LoVo (cell line): ENCODE measurements around the gene TAP1.
"Not testable (repeated sequence)": the region's sequence is repeated elsewhere in the genome, so short reads cannot be mapped to it uniquely, and the experiment has no call there.

ENCODE experiments used
- DNase-seq: peaks from one replicate; pipeline ENCODE4 v3.0.0-alpha.2; 2016; ENCODE audit warnings: low spot score

TAP1 gene

DNA sequence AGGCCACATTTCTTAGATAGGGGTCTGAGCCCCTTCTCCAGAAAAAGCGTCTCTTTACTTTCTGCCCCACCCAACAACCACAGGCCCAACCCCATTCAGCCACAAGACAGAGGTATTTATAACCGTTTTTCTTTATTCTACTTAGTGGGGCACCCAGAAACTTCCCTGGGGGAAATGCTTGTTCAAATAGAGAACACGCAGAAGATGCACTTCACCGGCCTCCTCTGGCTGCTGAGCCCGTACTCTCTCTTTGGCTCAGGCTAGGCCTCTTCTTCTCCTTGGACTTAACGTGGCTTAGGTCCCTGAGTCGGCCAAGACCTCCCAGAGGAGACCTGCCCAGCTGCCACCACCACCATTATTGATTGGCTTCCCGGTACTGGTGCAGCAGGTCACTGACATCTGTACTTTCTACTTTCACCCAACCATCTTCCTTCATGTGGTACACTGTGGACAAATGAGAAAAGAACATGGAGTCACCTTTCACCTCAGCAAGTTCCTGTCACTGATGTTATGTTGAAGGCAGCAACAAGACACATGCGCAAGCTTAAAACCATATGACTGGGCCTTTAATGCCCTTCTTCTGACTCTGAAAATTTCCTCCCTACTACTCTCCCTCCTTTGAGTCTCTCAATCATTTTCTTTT is 12.8 kb downstream of the TAP1 start:
- no peak for DNase-seq

DNA sequence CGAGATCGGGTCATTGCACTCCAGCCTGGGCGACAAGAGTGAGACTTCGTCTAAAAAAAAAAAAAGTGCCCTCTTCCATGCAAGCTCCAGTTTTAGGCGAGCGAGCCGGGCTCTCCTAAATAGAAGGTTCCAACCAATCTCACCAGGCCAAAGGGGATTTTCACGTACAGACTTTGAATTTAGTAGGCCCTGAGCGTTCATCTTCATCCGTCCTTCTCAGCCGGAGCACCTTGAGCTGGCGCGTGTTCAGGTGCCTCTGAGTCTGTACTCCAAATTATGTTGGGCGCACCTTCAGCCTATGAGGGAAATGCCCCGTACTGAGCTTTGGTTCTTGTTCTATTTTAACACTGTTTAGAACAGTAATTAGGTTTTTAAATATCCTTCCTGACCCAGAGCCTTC is 14.1 kb downstream of the TAP1 start:
- DNase-seq, result no peak

DNA sequence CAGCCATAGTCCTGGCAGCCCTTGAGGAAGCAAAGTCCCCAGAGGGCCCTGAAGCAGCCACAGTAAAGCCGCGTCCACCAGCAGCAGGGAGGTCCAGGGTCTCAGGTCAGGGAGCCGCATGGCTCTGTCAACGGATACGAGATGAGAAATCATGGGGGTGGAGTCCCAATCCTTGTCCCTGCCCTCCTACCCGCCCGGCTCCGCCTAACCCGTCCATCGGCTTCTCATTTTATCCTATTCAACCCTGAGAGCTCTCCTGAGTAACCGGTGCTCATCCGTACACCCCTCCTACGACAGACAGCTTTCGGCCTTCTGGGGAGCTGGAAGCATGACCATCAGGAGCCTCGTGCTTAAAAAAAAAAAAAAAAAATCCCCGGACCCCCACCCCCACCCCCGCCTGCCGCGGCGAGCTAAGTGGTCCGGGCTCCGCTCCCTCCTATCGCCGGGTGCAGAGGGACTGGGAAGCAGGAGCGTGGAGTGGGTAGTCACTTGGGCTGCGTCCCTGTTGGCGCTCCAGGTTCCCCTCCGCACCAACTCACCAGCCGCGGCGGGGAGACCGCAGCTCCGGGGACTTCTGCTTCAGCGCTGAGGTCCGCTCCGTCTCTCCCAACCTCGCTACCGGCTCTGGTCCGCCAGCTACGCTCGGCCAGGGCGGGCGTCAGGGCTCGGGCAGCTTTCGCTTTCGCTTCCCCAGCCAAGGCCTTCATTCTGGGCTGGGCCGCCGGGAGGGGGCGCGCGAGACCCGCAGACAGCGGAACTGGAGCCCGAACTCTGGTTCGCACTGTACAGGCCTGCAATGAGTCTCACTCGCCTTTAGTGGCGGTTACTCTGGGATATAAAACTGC is 15.2 kb downstream of the TAP1 start, which contains the start of gene TAP2:
Gene TAP2, minus strand, starts transcription at position 626 of the 845 bp plus-strand sequence. Its CDS starts 506 bp downstream, at position 120.
- DNase-seq, result peak; percentile 91

DNA sequence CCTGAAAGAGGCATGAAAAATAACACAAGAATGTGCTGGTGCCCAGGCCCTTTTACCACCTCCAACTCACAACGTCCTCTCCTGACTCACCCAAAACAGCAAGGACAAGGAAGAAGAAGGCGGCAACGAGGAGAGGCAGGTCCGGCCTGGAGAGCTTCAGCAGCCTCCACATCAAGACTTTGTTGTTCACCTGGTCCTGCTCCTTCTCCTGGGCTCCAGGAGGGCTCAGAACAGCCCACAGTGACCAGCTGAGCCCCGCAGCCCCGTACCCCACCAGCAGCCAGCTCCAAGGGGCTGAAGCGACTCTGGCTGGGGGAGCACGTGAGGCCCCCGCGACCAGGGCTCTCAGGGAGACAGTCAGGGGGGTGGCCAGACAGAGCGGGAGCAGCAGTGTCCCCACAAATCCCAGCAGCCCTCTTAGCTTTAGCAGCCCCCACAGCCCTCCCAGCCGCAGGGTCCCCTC is 15.8 kb downstream of the TAP1 start:
- peak; percentile 29 for DNase-seq

DNA sequence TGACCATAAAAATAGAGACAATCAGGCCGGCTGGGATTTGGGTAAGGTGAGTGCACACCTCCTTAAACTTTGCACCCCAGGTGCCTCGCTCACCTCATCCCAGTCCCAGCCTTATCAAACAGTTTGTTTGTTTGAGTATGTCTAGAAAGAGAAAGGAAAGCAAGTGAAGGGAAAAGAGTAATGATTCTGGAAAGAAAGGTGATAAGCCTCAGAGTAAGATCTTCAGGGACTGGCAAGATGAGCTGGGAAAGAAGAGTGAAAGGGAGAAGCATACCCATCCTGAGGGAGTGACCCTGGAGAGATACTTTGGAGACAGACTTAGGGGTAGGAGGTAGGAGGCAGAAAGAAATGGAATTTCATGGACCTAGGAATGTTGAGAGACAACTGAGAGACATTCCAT is 16.6 kb downstream of the TAP1 start:
- DNase-seq, result no peak

DNA sequence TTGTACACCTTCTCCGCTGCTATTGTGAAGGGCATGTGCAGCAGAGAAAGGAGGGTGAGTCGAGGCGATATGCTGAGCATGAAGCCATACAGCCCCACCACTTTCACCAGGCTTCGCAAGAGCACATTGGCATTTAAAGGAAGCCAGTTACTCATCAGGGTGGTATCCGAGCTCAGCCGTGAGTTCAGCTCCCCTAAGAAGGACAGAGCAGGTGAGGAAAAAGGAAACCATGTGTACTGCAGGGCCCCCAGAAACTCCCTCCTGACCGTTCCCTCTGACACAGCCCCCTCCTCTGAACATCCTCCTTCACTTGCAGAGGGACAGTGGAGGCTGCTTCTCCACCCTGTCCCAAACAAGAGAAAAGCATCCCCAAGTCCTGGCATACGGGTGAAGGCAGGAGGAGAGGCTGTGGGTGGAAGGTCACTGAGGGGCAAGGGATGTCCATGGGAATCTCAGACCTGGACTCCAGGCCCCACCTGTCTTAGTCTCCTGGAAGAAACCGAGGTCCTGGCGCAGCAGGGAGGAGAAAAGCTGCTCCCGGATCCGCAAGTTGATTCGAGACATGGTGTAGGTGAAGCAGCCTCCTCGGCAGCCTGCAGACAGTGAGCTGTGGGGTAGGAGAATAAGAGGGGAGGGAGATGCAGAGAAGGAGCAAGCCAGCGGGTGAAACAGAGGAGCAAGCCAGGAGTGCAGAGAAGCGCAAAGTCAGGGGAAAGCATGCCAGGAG is 18.2 kb downstream of the TAP1 start:
- DNase-seq, result no peak

DNA sequence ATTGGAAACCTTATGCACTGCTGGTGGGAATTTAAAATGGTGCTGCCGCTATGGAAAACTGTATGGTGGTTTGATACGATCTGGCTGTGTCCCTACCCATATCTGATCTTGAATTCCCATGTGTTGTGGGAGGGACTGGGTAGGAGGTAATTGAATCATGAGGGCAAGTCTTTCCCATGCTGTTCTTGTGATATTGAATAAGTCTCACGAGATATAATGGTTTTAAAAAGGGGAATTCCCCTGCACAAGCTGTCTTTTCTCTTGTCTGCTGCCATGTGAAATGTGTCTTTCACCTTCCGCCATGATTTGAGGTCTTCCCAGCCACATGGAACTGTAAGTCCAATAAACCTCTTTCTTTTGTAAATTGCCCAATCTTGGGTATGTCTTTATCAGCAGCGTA is 19.8 kb downstream of the TAP1 start:
- no peak for DNase-seq

DNA sequence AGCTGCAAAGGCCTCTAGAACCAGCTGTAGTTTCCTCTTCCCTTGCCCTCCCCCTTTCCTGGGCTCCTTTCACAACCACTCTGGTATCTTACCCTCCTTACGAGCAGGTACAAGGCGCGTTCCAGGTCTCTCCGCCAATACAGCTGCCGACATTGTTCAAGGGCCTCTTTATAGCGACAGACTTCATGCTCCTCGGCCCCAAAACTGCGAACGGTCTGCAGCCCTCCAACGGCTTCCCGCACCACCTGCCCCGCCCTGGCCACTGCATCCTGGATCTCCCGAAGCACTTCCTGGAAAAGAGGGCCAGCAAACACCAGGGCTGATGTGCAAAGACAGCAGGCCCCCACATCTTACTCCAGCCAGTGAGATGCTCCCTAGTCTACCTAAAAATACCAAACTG is 21.0 kb downstream of the TAP1 start:
- DNase-seq, result no peak

DNA sequence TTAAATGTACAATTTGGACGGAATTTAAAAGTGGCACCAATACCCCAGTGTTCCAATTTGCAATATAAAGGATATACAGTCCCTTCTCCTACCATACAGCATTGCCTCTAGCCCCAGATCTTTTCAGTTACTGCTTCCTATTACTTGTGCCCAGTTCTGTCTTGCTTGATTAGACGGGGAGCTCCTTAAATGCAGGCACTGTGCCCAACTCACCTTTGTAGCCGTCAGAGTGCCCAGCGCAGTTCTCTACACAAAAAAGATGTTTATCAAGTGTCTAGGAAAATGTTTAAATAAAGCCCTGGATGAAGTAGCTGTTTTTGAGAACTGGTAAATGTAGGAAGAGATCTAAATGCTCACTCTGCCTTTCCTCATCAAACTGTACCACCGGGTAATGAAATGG is 22.6 kb downstream of the TAP1 start:
- no peak for DNase-seq

DNA sequence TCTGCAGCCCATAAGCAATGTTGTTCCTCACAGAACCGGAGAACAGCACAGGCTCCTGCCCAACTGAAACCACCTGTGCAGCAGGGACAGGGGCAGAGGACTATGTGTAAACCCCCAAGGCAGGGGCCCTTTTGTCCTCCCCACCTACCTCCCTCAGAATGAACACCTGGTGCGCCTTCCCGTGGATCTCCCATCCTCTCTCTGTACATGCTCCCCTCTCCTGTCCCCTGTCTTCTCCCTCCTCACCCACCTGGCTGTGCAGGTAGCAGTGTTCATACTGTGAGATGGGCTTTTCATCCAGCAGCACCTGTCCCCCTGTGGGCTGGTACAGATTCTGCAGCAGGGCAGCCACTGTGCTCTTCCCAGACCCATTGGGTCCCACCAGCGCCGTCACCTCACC is 23.5 kb downstream of the TAP1 start:
- no peak for DNase-seq

DNA sequence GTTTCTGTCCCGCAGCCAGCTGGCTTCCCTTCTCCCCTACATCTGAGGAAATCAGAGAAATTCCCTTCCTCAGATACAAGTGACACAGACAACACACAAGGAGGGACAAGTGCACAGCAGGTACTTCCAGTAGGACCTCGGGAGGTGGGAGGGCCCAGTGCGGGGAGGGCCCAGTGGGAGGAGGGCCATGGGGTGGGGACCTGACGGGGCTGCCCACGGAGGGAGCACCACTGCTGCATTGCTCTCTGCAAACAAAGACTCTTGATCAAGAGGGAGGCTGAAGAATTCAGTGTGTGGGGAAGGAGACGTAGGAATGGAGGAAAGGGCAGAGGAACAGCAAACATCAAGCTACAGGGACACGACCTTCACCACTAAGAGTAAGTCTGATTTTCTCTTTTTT is 24.0 kb downstream of the TAP1 start:
- no peak for DNase-seq

DNA sequence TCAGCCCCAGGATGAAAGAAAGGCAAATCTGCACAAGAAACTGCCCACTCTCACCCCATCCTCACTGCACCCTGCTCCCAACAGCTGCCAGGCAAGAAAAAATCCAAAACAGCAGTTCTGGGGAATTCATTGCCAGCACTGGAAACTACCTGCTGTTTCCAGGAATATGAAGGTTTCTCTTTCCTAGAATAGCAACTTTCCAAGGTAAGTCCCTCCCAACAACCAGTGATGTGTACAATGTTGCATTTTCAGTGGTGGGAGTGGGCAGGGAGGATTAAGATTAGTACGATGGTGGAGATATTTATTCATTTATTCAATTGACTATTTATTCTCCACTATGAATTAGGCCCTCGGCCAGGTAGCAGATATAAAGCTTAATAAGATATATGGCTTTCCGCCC is 26.5 kb downstream of the TAP1 start:
- no peak for DNase-seq

DNA sequence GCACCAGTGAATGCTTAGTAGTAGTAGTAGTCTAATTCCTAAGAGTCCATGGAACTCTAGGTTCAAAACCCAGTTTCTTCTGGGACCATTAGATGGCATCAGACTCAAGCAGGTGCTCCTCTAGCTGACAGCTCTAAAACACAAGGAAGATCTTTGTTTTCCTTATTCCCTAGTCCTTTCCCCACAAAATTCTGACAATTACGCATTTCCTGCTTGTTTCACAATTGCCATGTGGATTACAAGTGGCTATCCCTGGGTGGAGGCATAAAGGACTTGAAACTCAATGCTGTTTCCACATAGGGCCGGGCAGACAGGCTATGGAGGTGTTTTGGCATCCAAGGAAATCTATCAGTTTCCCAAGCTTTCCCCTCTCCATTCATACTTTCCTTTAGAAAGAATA is 27.5 kb downstream of the TAP1 start:
- peak; percentile 16 for DNase-seq

DNA sequence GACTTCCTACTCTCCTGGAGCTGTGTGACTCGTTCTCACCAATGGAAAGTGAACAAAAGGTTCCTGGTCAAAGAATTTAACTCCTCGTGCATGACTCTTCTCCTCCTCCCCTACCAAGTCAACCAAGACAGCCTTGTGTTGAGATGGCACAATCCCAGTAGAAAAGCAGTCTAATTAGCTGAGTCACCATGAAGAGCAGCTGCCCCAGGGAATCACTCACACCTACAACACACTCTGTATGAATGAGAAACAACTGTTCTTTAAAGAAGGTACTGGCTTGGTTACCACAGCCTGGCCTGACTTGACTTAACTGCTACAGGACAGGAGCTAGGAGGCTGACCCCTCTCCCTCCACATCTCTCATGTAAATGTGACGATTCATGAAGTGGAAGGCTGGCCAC is 33.8 kb downstream of the TAP1 start:
- DNase-seq, result peak; percentile 34

DNA sequence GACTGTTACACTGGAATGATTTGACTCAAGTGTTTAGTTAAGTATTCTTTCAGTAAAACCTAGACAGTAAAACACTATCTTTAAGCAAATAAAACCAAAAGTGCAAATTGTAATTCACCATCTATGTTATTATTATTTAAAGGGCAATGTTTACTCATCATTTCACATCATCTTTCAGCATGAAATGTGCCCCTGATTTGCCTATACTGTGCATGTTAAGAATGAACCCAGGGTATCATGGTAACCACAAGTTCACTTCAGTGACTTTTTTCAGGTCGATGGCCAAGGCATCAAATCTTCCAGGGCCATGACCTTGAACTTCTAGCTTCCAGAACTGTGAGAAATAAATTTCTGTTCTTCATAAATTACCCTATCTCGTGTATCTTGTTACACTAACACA is 34.6 kb downstream of the TAP1 start:
- DNase-seq, result no peak

DNA sequence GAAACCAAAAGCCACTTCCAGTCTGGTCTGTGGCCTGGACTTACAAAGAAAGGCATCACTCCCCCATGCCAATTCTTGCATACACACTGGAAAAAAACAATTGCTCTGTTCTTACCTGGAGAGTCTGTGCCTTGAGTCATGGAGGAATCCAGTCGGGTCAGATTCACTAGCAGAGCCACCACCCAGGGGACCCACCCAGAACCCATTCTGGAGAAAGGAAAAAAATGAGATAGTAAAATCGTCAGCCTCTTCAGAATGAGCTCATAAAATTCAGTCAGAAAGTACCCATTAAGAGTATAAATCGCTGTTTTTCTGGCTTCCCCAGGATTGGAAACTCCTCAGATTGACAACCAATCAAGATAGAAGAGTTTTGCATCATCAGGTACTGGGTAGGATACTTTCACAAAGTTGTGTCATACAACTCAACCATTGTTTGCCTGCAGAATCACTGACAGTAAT is 36.7 kb downstream of the TAP1 start, which contains the start of gene HLA-DOB:
Gene HLA-DOB, minus strand, starts transcription at position 257 of the 459 bp plus-strand sequence. Its CDS starts 51 bp downstream, at position 206.
- DNase-seq, result peak; percentile 5

DNA sequence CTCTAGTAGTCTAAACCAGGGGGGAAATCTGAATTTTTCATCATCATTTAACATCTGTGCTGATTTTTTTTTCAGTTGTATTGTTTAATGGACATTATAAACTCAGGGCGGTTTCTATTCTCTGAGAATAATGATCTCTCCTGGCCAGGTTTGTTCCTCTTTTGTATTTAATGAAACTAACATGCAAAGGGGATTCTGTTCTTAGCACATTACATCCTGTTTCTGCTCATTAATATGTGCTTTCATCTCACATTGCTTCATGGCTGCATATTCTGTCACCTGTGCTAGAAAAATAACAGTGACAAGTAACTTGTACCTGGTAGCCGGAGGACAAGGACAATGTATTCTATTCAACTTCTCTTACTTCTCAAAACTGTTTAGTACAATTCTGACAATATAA is 37.5 kb downstream of the TAP1 start:
- no peak for DNase-seq

DNA sequence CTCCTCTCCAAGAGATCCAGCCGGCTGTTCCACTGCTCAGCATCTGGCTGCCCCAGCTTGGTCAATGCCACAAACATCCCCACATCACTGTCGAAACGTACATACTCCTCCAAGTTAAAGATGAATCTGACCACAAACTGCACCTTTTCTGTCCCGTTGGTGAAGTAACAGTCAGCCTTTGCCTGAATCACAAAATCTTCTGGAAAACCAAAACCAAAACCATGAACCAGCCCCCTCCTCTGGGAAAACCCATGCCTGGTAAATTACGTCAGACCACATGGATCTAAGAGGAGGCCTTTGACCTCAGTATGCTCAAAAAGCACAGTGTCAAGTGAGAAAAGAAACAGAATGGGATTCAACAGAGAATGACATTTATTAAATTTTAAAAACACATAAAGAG is 38.4 kb downstream of the TAP1 start:
- DNase-seq, result no peak

DNA sequence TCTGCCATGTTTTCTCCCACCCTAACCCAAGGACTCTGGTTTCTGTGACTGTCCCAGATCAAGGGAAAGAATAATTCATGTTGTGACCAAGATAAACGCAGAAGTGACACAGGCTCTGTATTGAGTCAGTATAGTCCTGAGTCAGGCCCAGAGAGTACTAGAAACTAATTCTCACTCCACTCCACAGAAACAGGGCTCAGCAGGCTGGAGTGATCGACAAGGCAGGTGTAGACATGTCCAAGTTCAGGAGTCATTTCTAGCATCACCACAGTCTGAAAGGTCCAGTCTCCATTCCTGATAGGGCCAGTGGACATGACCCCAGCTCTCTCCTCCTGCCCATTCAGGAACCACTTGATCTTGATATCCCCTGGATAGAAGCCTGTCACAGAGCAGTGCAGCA is 39.4 kb downstream of the TAP1 start:
- no peak for DNase-seq

DNA sequence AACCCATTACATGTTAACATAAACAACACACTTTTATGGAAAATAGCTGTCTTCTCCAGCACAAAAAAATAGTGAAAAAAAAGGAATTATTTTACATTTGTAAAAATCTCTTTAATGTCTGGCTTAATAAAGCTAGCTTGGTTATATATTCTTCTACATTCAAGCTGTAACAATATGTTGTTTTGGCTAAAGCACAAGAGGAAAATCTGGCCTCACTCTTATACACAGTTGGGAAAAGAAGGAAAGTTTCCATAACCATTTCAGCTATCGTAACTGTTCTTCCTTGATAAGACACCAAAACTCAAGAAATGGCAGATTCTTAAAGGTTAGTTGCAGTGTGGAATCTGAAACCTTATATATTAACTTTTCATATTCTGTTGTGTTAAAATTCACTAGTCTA is 44.3 kb downstream of the TAP1 start:
- DNase-seq, result no peak

DNA sequence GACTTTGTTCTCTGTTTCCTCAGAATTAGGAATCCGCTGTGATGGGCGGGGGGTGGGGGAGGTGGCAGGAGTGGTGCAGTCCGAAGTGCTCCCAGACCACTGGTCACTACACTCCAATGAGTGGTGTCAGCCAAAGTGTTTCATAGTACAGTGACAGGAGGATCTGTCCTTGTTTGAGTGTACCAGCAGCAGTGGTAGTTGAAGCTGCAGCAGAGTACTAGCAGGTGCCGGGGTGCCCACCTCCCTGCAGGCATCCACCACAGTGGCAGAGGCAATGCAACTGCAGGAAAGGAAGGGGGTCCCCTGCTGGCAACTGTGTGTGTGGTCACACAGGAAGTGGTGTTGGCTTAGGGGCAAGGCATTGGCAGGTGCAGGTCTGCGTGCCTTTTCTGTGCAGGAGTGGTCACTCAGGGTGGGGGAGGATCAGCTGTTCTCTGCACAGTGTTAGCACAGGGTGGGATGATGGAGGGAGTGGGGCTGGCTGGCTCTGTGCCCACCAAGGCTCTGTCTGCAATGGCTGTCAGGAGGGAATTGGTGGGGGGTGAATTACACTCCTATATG is 46.4 kb downstream of the TAP1 start:
- no peak for DNase-seq

DNA sequence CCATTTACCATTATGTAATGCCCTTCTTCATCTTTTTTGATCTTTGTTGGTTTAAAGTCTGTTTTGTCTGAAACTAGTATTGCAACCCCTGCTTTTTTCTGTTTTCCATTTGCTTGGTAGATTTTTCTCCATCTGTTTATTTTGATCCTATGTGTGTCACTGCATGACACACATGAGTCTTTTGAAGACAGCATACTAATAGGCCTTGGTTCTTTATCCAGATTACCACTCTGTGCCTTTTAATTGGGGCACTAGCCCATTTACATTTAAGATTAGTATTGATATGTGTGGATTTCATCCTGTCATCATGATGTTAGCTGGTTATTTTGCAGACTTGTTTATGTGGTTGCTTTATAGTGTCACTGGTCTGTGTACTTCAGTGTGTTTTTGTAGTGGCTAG is 48.1 kb downstream of the TAP1 start:
- not testable (repeated sequence) for DNase-seq
